Astrocyte (in vitro differentiated cells and primary cell): ENCODE results near the gene TCIRG1.

Experiments used
- EZH2 ChIP-seq: IDR thresholded peaks from 2 replicates; pipeline ENCODE4 v1.6.1; 2012; ENCODE audit warnings: mild to moderate bottlenecking, low read length, inconsistent platforms; ENCODE audit not compliant: insufficient read depth
- TF ChIP-seq, protein P1 (sequence below): IDR thresholded peaks from 2 replicates; pipeline ENCODE4 v1.5.1; 2011; ENCODE audit warnings: low read depth, mild to moderate bottlenecking, inconsistent platforms, low read length, moderate library complexity; ENCODE audit not compliant: insufficient read depth

DNA sequence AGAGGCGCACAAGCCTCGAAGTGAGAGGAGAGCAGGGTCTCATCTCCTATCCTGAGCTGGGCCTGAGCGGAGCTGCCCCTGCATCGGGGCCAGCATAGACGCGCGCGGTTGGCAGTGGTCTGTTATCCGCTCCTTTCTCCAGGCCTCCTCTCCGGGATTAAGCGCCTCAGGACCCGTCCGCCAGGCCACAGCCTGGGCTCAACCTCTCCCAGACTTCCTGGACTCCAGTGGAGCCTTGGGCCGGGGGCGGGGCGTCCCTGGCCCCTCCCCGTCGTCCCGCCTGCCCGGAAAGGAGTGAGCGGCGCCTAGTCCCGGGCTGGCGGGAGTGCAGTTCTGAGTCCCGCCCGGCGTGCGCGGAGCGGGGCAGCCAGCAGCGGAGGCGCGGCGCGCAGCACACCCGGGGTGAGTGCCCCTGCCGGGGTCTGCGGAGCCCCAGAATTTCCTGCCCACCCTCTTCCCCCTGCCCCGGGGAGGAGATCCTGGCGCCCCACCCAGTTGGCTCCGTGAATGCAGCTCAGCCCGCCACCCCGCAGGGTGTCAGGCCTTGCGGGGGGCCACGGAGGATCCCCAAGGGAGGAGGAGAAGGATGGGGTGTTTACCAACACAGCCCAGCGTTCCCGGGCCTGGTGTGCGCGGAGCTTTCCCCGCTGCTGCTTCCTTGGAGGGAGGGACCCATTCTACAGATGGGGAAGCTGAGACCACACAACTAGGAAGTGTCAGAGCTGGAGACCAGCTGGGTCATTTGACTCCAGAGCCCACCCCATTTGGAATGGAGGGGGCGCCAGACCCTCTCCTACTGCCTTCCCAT lies at the start of gene TCIRG1:
- TF ChIP-seq, protein P1, sequence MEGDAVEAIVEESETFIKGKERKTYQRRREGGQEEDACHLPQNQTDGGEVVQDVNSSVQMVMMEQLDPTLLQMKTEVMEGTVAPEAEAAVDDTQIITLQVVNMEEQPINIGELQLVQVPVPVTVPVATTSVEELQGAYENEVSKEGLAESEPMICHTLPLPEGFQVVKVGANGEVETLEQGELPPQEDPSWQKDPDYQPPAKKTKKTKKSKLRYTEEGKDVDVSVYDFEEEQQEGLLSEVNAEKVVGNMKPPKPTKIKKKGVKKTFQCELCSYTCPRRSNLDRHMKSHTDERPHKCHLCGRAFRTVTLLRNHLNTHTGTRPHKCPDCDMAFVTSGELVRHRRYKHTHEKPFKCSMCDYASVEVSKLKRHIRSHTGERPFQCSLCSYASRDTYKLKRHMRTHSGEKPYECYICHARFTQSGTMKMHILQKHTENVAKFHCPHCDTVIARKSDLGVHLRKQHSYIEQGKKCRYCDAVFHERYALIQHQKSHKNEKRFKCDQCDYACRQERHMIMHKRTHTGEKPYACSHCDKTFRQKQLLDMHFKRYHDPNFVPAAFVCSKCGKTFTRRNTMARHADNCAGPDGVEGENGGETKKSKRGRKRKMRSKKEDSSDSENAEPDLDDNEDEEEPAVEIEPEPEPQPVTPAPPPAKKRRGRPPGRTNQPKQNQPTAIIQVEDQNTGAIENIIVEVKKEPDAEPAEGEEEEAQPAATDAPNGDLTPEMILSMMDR = no peak
- no peak for TF ChIP-seq EZH2
